Panc1 (cell line): ENCODE data around the gene IFNL3. TPM values are rescaled to one million over a fixed set of nuclear protein-coding genes. Genes with fewer than 3 reads are reported as not detected.
"Not testable (repeated sequence)": the region's sequence is repeated elsewhere in the genome, so short reads cannot be mapped to it uniquely, and the experiment has no call there.

Source experiments
- ATAC-seq: fragments of 200-7000 bp; cut with Tn5 transposase; 2 replicates; pipeline ENCODE4 v1.9.1; 2020; ENCODE audit warnings: mild to moderate bottlenecking, moderate library complexity
- BruUV-seq: library from RNA; stranded (reverse); fragments of 400-500 nt; replicated peaks from 2 replicates; lab custom pipeline; 2021; lab: Mats Ljungman, UMichigan
- CTCF ChIA-PET: fragments of 300-600 bp; sonication (Branson Sonifier 250); formaldehyde crosslinking; loops from one replicate; lab custom pipeline; 2022; ENCODE audit warnings: antibody characterized with exemption; lab: Charles Lee
- POLR2A ChIA-PET: fragments of 300-600 bp; sonication (Branson Sonifier 250); formaldehyde crosslinking; loops from one replicate; lab custom pipeline; 2022; ENCODE audit warnings: antibody characterized with exemption; lab: Charles Lee
- DNase-seq: peaks from one replicate; pipeline ENCODE4 v3.0.0-alpha.2; 2010; ENCODE audit warnings: low read depth, low spot score
- H3K27ac ChIP-seq: 2 replicates; pipeline ENCODE4 v1.5.1; 2011; ENCODE audit warnings: mild to moderate bottlenecking, low read length, inconsistent platforms
- H3K27me3 ChIP-seq: fragments of 200-500 bp; sonication (Bioruptor generic); 2 replicates; pipeline ENCODE4 v1.6.0; 2014; ENCODE audit warnings: low read length, inconsistent platforms; ENCODE audit not compliant: control insufficient read depth, insufficient read depth
- H3K36me3 ChIP-seq: fragments of 200-500 bp; sonication (Bioruptor generic); 2 replicates; pipeline ENCODE4 v1.5.1; 2014; ENCODE audit warnings: inconsistent platforms, mild to moderate bottlenecking, low read length, moderate library complexity; ENCODE audit not compliant: control insufficient read depth, insufficient read depth
- H3K4me1 ChIP-seq: 2 replicates; pipeline ENCODE4 v1.5.1; 2011; ENCODE audit warnings: inconsistent platforms, mild to moderate bottlenecking, low read length, moderate library complexity; ENCODE audit not compliant: control insufficient read depth, insufficient read depth
- H3K4me3 ChIP-seq, 2 experiments: 2 replicates each; pipeline ENCODE4 v1.5.1; 2011 to 2012; ENCODE audit warnings: low read depth in 2 of 2, low read length in 2 of 2, mild to moderate bottlenecking in 2 of 2, inconsistent platforms in 1 of 2, moderate library complexity in 1 of 2
- H3K9me3 ChIP-seq: fragments of 200-500 bp; sonication (Bioruptor generic); 2 replicates; pipeline ENCODE4 v1.5.1; 2014; ENCODE audit warnings: low read depth, mild to moderate bottlenecking, inconsistent platforms, low read length, moderate library complexity; ENCODE audit not compliant: control insufficient read depth, insufficient read depth
- REST ChIP-seq, 2 experiments: IDR thresholded peaks; 2 replicates each; pipeline ENCODE4 v1.6.1; 2011 to 2012; ENCODE audit warnings: low read depth in 2 of 2, control low read depth in 1 of 2, low read length in 1 of 2, mild to moderate bottlenecking in 1 of 2, moderate library complexity in 1 of 2; ENCODE audit not compliant: insufficient read depth in 1 of 2
- TCF7L2 ChIP-seq: IDR thresholded peaks from 2 replicates; pipeline ENCODE4 v1.6.1; 2011; ENCODE audit warnings: mild to moderate bottlenecking, low read depth, low read length, inconsistent platforms
- in situ Hi-C: cut with HindIII; loops from 2 replicates; pipeline ENCODE4 v1.10.0; 2016; ENCODE audit warnings: low sequenced_read_pairs, low pct_unique_long_range_greater_than_20kb
- intact Hi-C: fragments of 100-400 bp; cut with micrococcal nuclease; formaldehyde crosslinking; loops from one replicate; pipeline ENCODE4 v1.10.0; 2022; ENCODE audit not compliant: unreplicated experiment
- total RNA-seq: library from RNA; stranded (reverse); gene quantifications from one replicate; pipeline ENCODE4 v1.2.1, GENCODE V29; 2021; ENCODE audit not compliant: unreplicated experiment
- TF ChIP-seq, protein P1 (sequence below): fragments of 450-650 bp; IDR thresholded peaks from 2 replicates; pipeline ENCODE4 v1.5.1; 2017; ENCODE audit warnings: mild to moderate bottlenecking

Gene IFNL3
- total RNA-seq, 1 experiment from 2014 or later = not detected

- in situ Hi-C loops = no loop called here
- Histone ChIP-seq H3K4me1 (no peaks in the 10 kb centered on the region), H3K4me3 (no peak overlapping the region), H3K36me3 (no peaks in the 10 kb centered on the region), H3K27ac (no peak overlapping the region), H3K9me3 (no peaks in the 10 kb centered on the region), H3K27me3 (peaks cover 13% of the 10 kb centered on the region)
- BruUV-seq = no TSS peak
- CTCF ChIA-PET = interaction anchor here (0.6 to 1.2 kb wide), 4 partner anchors 7 to 249 kb away, joined by 3 to 6 read pairs (median 6); partner anchors contain the start of gene FBXO17
- TF ChIP-seq TCF7L2 (no peak), REST (IDR thresholded peaks at IDR 0.05; ENCODE audit: insufficient read depth in 1 of 2, low read depth in 2 of 2, low read length in 1 of 2) (0 out of 4 replicates have a peak, but pooled peaks of 1 of the 2 experiments have one; percentile 25)
- TF ChIP-seq, protein P1, sequence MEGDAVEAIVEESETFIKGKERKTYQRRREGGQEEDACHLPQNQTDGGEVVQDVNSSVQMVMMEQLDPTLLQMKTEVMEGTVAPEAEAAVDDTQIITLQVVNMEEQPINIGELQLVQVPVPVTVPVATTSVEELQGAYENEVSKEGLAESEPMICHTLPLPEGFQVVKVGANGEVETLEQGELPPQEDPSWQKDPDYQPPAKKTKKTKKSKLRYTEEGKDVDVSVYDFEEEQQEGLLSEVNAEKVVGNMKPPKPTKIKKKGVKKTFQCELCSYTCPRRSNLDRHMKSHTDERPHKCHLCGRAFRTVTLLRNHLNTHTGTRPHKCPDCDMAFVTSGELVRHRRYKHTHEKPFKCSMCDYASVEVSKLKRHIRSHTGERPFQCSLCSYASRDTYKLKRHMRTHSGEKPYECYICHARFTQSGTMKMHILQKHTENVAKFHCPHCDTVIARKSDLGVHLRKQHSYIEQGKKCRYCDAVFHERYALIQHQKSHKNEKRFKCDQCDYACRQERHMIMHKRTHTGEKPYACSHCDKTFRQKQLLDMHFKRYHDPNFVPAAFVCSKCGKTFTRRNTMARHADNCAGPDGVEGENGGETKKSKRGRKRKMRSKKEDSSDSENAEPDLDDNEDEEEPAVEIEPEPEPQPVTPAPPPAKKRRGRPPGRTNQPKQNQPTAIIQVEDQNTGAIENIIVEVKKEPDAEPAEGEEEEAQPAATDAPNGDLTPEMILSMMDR = no peak
- DNase-seq = no peak
- intact Hi-C loops = no loop called here
- POLR2A ChIA-PET = no interaction called here
- no peak for ATAC-seq
Measured at GRCh38 chr19:39224910-39225309, 19.9 kb downstream of the IFNL3 start.

- ChIA-PET POLR2A (interaction anchor here (0.9 kb wide), 1 partner anchor 115 kb away, joined by 3 read pairs; no protein-coding TSS in a partner anchor), CTCF (interaction anchor here (0.6 to 0.7 kb wide), 2 partner anchors 24 to 99 kb away, joined by 3 to 4 read pairs; no protein-coding TSS in a partner anchor)
- ATAC-seq = peak; percentile 40; the same call in 1 of the 2 replicates
- Histone ChIP-seq H3K4me3 (no peak overlapping the region), H3K27ac (no peak overlapping the region), H3K9me3 (no peaks in the 10 kb centered on the region), H3K27me3 (peaks cover 17% of the 10 kb centered on the region), H3K4me1 (no peaks in the 10 kb centered on the region), H3K36me3 (no peaks in the 10 kb centered on the region)
- TF ChIP-seq REST (IDR thresholded peaks at IDR 0.05; ENCODE audit: insufficient read depth in 1 of 2, low read depth in 2 of 2, low read length in 1 of 2) = peak; percentile 99 to 100
- TF ChIP-seq, protein P1 = no peak
- TF ChIP-seq TCF7L2 = no peak
- no peak for DNase-seq
- in situ Hi-C loops (no loop called here), intact Hi-C loops (no loop called here)
- BruUV-seq = no TSS peak
Measured at GRCh38 chr19:39223703-39224279, 21.0 kb downstream of the IFNL3 start.

- intact Hi-C loops, BruUV-seq, H3K9me3 ChIP-seq, H3K27ac ChIP-seq, H3K36me3 ChIP-seq, ATAC-seq, DNase-seq, H3K4me3 ChIP-seq, H3K4me1 ChIP-seq: not testable (repeated sequence)
- ChIA-PET CTCF (interaction anchor here (0.5 to 1.2 kb wide), 7 partner anchors 9 to 728 kb away, joined by 3 to 6 read pairs (median 4); partner anchors contain the start of gene RPS16), POLR2A (interaction anchor here (0.7 kb wide), 1 partner anchor 1064 kb away, joined by 5 read pairs; no protein-coding TSS in a partner anchor)
- peaks cover 14% of the 10 kb centered on the region for H3K27me3 ChIP-seq
- in situ Hi-C loops = loop anchor here (5.0 kb wide), 3 partner anchors 33 to 558 kb away; partner anchors contain the start of genes LEUTX and SAMD4B
Measured at GRCh38 chr19:39219108-39219507, 25.7 kb downstream of the IFNL3 start.
